Kidney (tissue), 14 donors: ENCODE data around the gene LRTM1. TPM values are rescaled to one million over a fixed set of nuclear protein-coding genes. Genes with fewer than 3 reads are reported as not detected.

Experiments used
- DNase-seq, 5 donors: peaks; one replicate each; pipeline ENCODE4 v3.0.0-alpha.2; 2013 to 2020
- FAIRE-seq: peaks from 2 replicates; lab custom pipeline; 2012; peaks lifted over from hg19 to GRCh38; lab: Jason Lieb, UNC
- H3K27ac ChIP-seq, 2 donors: one replicate each; pipeline ENCODE4 v1.7.0; 2013; ENCODE audit warnings: low read depth in 2 of 2, low read length in 2 of 2, inconsistent platforms in 1 of 2
- H3K27me3 ChIP-seq: one replicate; pipeline ENCODE4 v1.7.1; 2013; ENCODE audit warnings: low read length, inconsistent platforms; ENCODE audit not compliant: control insufficient read depth, insufficient read depth
- H3K36me3 ChIP-seq, 3 donors: one replicate each; pipeline versions ENCODE4 v1.7.0 to v1.7.1; 2013; ENCODE audit warnings: low read length in 3 of 3, control low read depth in 1 of 3, inconsistent platforms in 1 of 3; ENCODE audit not compliant: insufficient read depth in 3 of 3, control insufficient read depth in 2 of 3
- H3K4me1 ChIP-seq, 3 donors: one replicate each; pipeline versions ENCODE4 v1.7.0 to v1.7.1; 2013; ENCODE audit warnings: low read length in 3 of 3, inconsistent platforms in 1 of 3, low read depth in 1 of 3; ENCODE audit not compliant: control insufficient read depth in 2 of 3, insufficient read depth in 2 of 3
- H3K4me3 ChIP-seq, 3 donors: one replicate each; pipeline versions ENCODE4 v1.7.0 to v1.8.1; 2013; ENCODE audit warnings: low read length in 3 of 3, control low read depth in 1 of 3, inconsistent platforms in 1 of 3
- H3K9ac ChIP-seq, 3 donors: one replicate each; pipeline versions ENCODE4 v1.7.0 to v1.7.1; 2013; ENCODE audit warnings: low read length in 3 of 3, control low read depth in 1 of 3, inconsistent platforms in 1 of 3
- H3K9me3 ChIP-seq, 3 donors: one replicate each; pipeline versions ENCODE4 v1.7.0 to v1.7.1; 2013; ENCODE audit warnings: low read length in 3 of 3, control low read depth in 1 of 3, inconsistent platforms in 1 of 3; ENCODE audit not compliant: control insufficient read depth in 2 of 3, insufficient read depth in 1 of 3
- CTCF ChIP-seq: IDR thresholded peaks from 3 replicates; pipeline ENCODE4 v1.5.1; 2012; ENCODE audit warnings: mild to moderate bottlenecking, moderate library complexity, borderline replicate concordance; ENCODE audit not compliant: insufficient read depth; ENCODE audit errors: extremely low read depth
- intact Hi-C: fragments of 100-400 bp; cut with DNase I; formaldehyde crosslinking; loops from one replicate; pipeline ENCODE4 v1.11.1; 2022
- polyA plus RNA-seq: library from polyadenylated mRNA; stranded (reverse); fragments of 350-450 nt; fragmentation: Illumina TruSeq; extraction: RNeasy Lipid Tissue Mini Kit (QIAGEN cat#74804); gene quantifications from one replicate; pipeline ENCODE4 v1.2.3, GENCODE V29; 2014; ENCODE audit warnings: low read depth, low replicate concordance; ENCODE audit not compliant: insufficient read depth
- total RNA-seq: library from RNA; stranded (reverse); fragmentation: NEBNext Ultra II Directional; extraction: Animal tissue kit (Norgen Biotek cat#: 25700); gene quantifications from one replicate; pipeline ENCODE4 v1.2.1, GENCODE V29; 2021
- donor health status: control.
- donor health status: control.
- donor health status: control.
- donor health status: control.
- donor health status: control.
- donor health status: DM: yes; HTN: yes; CAD: no.
- donor health status: Normal renal cell carcinoma (clear cell type).

The LRTM1 gene
- total and polyA plus RNA-seq, 2 donors from 2014 or later = not detected

GRCh38 chr3:54899273-54899672, 28.6 kb downstream of the LRTM1 start:
- Histone ChIP-seq H3K9ac (no peak overlapping the region), H3K36me3 (no peaks in the 10 kb centered on the region), H3K4me3 (no peak overlapping the region), H3K27me3 (no peaks in the 10 kb centered on the region), H3K9me3 (no peaks in the 10 kb centered on the region), H3K27ac (no peak overlapping the region), H3K4me1 (no peaks in the 10 kb centered on the region)
- no peak for FAIRE-seq
- no peak for DNase-seq
- no peak for TF ChIP-seq CTCF
- intact Hi-C loops = no loop called here

DNA sequence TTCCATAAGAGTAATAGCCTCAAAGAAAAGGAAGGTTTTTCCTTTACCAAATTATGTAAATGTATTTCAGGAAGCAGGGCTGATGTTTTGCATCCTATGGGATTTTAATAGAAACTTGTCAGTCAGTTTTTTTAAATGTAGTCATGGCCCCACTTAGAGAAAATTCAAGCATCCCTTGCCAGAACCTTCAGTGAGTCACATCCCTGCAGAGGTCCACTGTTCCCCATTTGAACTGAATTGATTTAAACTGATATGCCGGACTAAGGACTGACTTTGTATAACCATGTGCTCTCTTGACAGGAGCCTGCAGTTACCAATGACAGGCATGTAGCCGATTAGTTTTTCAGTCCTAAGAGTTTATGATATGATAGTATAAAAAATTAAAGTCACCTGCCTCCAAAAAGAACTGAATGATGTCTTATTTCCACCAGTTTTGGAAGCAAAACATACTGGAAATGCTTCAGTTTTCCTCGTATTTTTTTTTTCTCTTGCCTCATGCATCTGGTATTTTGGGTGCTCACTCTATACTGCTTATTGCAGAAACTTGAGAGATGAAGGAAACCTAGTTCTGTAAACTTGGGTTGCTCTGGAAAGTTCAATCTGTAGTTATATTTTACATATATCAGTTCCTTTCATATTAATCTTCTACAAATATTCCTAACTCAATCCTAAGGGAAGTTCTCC, 30.7 kb downstream of the LRTM1 start:
- no peaks in the 10 kb centered on the region for H3K4me1 ChIP-seq
- H3K36me3 ChIP-seq = no peaks in the 10 kb centered on the region
- H3K27me3 ChIP-seq = no peaks in the 10 kb centered on the region
- FAIRE-seq (no peak), DNase-seq (no peak)
- H3K9me3 ChIP-seq = no peaks in the 10 kb centered on the region
- no peak overlapping the region for H3K9ac ChIP-seq
- H3K27ac ChIP-seq = no peak overlapping the region
- no peak for TF ChIP-seq CTCF
- intact Hi-C loops = no loop called here
- no peak overlapping the region for H3K4me3 ChIP-seq

DNA sequence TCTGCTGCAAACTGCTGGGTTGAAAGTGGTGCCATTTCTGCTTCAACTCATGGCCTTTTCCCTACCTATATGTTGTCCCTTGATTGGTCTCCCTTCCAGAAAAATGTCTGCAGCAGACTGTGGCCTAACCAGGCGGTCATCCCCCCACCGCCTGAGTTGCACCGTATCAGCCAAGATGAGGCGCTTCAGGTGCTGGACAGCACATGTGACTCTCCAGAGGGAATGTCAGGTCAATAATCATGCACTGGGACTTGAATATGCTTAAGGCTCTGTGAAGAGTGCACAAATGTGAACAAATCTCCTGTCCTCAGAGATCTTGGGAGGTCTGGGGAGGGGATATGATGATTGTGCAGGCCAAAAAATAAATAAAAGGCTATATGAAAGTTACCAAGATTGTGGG, 32.2 kb downstream of the LRTM1 start:
- no peak for FAIRE-seq
- no peak overlapping the region for H3K9ac ChIP-seq
- no peak overlapping the region for H3K27ac ChIP-seq
- no peaks in the 10 kb centered on the region for H3K9me3 ChIP-seq
- intact Hi-C loops = no loop called here
- peaks cover 0 to 11% (median 3%) of the 10 kb centered on the region in 3 donors for H3K4me1 ChIP-seq
- no peaks in the 10 kb centered on the region for H3K36me3 ChIP-seq
- no peaks in the 10 kb centered on the region for H3K27me3 ChIP-seq
- no peak for TF ChIP-seq CTCF
- DNase-seq = no peak
- H3K4me3 ChIP-seq = no peak overlapping the region

GRCh38 chr3:54892168-54892567, 35.7 kb downstream of the LRTM1 start:
- TF ChIP-seq CTCF = no peak
- H3K4me1 ChIP-seq = peaks cover 0 to 12% (median 3%) of the 10 kb centered on the region in 3 donors
- no peak overlapping the region for H3K4me3 ChIP-seq
- H3K27me3 ChIP-seq = no peaks in the 10 kb centered on the region
- no peak overlapping the region for H3K27ac ChIP-seq
- no peaks in the 10 kb centered on the region for H3K36me3 ChIP-seq
- intact Hi-C loops = no loop called here
- no peak overlapping the region for H3K9ac ChIP-seq
- DNase-seq (no peak), FAIRE-seq (no peak)
- H3K9me3 ChIP-seq = no peaks in the 10 kb centered on the region
